BE2C (cell line): ENCODE measurements around the gene PGC.

Experiments
- DNase-seq: peaks from one replicate; pipeline ENCODE4 v3.0.0-alpha.2; 2020
- H3K27me3 ChIP-seq: fragments of 250-450 bp; sonication (Bioruptor Pico); 2 replicates; pipeline ENCODE4 v1.5.1; 2020; ENCODE audit warnings: mild to moderate bottlenecking
- H3K36me3 ChIP-seq: fragments of 250-450 bp; sonication (Bioruptor Pico); 2 replicates; pipeline ENCODE4 v1.5.1; 2020; ENCODE audit warnings: mild to moderate bottlenecking
- H3K4me1 ChIP-seq: fragments of 250-450 bp; sonication (Bioruptor Pico); 2 replicates; pipeline ENCODE4 v1.5.1; 2020
- H3K4me3 ChIP-seq: 2 replicates; pipeline ENCODE4 v1.5.1; 2011; ENCODE audit warnings: low read depth, low read length
- H3K9me3 ChIP-seq: fragments of 250-450 bp; sonication (Bioruptor Pico); 2 replicates; pipeline ENCODE4 v1.5.1; 2020
- TF ChIP-seq, protein P1 (sequence below): IDR thresholded peaks from 2 replicates; pipeline ENCODE4 v1.5.1; 2012; ENCODE audit warnings: mild to moderate bottlenecking, low read depth, low read length

Gene PGC

DNA sequence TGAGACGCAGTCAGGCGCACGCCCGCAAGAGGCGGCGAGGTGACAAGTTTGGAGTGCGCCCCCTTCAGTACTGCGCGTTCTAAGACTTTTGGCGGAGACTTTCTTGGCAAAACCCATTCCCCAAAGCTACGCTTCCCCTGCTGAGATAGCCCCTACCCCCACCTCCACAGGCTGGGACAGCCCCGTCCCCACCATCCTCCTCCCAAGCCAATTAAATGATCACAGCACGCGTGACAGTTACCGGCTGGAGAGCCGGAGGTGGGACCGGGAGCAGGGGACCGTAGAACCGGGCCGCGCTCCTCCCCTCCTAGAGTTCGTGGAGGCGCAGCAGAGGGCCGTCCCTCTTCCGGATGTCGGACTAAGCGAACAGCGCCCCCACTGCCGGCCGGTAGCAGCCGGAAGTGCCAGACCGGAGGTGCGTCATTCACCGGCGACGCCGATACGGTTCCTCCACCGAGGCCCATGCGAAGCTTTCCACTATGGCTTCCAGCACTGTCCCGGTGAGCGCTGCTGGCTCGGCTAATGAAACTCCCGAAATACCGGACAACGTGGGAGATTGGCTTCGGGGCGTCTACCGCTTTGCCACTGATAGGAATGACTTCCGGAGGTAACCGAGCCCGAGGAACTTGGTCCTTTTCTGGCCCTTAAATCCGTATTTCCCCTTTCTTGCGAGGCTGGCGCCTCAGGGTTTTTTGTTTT is 40.2 kb upstream of the PGC start, which contains the start of gene TOMM6:
Gene TOMM6 (plus strand): TSS at position 476 of the 699 bp plus-strand sequence. CDS start 4 bp downstream, at position 480.
- TF ChIP-seq, protein P1, sequence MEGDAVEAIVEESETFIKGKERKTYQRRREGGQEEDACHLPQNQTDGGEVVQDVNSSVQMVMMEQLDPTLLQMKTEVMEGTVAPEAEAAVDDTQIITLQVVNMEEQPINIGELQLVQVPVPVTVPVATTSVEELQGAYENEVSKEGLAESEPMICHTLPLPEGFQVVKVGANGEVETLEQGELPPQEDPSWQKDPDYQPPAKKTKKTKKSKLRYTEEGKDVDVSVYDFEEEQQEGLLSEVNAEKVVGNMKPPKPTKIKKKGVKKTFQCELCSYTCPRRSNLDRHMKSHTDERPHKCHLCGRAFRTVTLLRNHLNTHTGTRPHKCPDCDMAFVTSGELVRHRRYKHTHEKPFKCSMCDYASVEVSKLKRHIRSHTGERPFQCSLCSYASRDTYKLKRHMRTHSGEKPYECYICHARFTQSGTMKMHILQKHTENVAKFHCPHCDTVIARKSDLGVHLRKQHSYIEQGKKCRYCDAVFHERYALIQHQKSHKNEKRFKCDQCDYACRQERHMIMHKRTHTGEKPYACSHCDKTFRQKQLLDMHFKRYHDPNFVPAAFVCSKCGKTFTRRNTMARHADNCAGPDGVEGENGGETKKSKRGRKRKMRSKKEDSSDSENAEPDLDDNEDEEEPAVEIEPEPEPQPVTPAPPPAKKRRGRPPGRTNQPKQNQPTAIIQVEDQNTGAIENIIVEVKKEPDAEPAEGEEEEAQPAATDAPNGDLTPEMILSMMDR, result peak; percentile 69
- Histone ChIP-seq H3K9me3 (no peaks in the 10 kb centered on the region), H3K4me1 (no peaks in the 10 kb centered on the region), H3K4me3 (peak within 1 kb of the TSS; percentile 97), H3K36me3 (peaks cover 27% of the 10 kb centered on the region), H3K27me3 (no peaks in the 10 kb centered on the region)
- DNase-seq, result peak; percentile 95

DNA sequence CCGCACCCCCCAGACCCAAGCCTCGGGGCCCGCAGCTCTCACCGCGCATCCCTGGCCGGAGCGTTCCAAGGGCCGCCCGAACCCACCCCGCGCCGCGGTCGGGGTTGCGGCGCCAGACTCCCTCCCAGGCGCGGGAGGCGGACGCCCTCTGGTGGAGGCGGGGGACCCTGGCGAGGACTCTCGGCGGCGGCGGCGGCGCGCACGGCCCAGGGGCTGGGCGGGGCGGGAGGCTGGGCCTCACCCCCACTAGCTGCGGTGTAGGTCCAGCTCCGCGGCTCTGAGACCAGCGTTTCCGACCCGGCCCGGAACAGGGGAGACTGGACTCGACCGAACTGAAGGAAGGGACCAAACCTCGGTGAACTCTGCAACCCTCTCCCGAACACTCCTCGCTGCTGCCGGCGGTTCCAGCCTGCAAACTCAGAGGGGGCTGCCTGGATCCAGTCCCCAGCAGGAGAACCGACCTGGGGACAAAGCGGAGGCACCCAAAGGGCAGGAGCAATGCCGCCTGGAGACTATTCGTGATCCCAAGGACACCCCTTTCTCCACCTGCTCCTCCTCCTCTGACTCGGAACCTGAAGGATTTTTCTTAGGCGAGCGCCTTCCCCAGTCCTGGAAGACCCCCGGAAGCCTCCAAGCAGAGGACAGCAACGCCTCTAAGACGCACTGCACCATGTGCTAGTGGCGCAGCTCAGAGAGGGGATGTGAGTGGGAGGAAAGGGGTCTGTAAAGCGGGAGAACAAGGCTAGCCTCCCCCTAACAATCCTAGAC is 39.4 kb upstream of the PGC start:
- TF ChIP-seq, protein P1, result peak; percentile 52
- H3K9me3 ChIP-seq, result no peaks in the 10 kb centered on the region
- peak; percentile 91 for DNase-seq
- no peaks in the 10 kb centered on the region for H3K27me3 ChIP-seq
- peaks cover 22% of the 10 kb centered on the region for H3K36me3 ChIP-seq
- H3K4me3 ChIP-seq, result peak overlapping the region; percentile 97
- no peaks in the 10 kb centered on the region for H3K4me1 ChIP-seq

GRCh38 chr6:41785689-41786450 is 38.7 kb upstream of the PGC start:
- no peaks in the 10 kb centered on the region for H3K4me1 ChIP-seq
- H3K4me3 ChIP-seq, result peak overlapping the region; percentile 97
- peak; percentile 38 for DNase-seq
- no peaks in the 10 kb centered on the region for H3K9me3 ChIP-seq
- peaks cover 17% of the 10 kb centered on the region for H3K36me3 ChIP-seq
- TF ChIP-seq, protein P1, result no peak
- no peaks in the 10 kb centered on the region for H3K27me3 ChIP-seq

- H3K27me3 ChIP-seq, result no peaks in the 10 kb centered on the region
- no peak overlapping the region for H3K4me3 ChIP-seq
- H3K4me1 ChIP-seq, result no peaks in the 10 kb centered on the region
- DNase-seq, result no peak
- TF ChIP-seq, protein P1, result no peak
- H3K9me3 ChIP-seq, result no peaks in the 10 kb centered on the region
- peaks cover 13% of the 10 kb centered on the region for H3K36me3 ChIP-seq
Observed at GRCh38 chr6:41785254-41785653, 38.1 kb upstream of the PGC start.

GRCh38 chr6:41784581-41785171 is 37.5 kb upstream of the PGC start:
- DNase-seq, result no peak
- Histone ChIP-seq H3K36me3 (peaks cover 9% of the 10 kb centered on the region), H3K27me3 (no peaks in the 10 kb centered on the region), H3K4me3 (no peak overlapping the region), H3K9me3 (no peaks in the 10 kb centered on the region), H3K4me1 (no peaks in the 10 kb centered on the region)
- TF ChIP-seq, protein P1, result no peak
